Measurements from ENCODE around the gene RAB21.
A peak's percentile ranks its signal among the peaks of the same experiment; 100 is the strongest.

The RAB21 gene

DNA sequence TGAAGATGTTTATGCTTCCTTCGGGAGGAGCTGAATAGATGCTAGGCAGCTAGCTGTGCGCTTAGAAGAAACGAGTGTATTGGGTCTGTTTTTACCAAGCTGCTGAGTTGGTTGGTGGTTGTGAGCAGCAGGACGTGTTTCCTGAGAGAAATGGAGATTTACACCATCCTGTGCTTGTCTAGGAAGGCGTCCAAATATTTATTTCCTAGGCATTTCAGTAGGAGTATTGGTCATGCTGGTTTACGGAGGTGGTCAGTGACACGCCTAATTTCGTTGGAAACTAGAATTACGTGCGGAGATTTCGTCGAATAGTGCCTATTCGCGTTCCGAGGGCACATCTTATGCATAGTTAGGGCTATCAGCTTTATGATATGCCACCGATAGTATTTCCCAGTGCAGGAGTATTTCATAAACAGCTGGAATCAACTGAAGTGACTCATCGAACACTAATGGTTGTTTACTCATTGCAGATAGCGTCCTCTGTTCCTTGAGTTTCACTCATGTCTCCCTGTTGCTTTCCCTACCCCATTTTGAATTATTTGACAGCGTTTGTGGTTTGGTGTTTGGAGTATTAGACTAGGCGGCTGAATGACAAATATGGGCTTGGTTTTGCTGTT lies 85.7 kb downstream of the RAB21 start:
- in situ Hi-C loops (cut with HindIII; ENCODE audit: low sequenced_read_pairs) = no loop called here
- TF ChIP-seq, protein P1, sequence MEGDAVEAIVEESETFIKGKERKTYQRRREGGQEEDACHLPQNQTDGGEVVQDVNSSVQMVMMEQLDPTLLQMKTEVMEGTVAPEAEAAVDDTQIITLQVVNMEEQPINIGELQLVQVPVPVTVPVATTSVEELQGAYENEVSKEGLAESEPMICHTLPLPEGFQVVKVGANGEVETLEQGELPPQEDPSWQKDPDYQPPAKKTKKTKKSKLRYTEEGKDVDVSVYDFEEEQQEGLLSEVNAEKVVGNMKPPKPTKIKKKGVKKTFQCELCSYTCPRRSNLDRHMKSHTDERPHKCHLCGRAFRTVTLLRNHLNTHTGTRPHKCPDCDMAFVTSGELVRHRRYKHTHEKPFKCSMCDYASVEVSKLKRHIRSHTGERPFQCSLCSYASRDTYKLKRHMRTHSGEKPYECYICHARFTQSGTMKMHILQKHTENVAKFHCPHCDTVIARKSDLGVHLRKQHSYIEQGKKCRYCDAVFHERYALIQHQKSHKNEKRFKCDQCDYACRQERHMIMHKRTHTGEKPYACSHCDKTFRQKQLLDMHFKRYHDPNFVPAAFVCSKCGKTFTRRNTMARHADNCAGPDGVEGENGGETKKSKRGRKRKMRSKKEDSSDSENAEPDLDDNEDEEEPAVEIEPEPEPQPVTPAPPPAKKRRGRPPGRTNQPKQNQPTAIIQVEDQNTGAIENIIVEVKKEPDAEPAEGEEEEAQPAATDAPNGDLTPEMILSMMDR (IDR thresholded peaks at IDR 0.05; ENCODE audit: low read depth, low read length) = no peak
- DNase-seq (ENCODE audit: low read depth, low spot score) = peak; percentile 72
- H3K4me3 ChIP-seq (ENCODE audit: low read depth, low read length) = peak overlapping the region; percentile 73

DNA sequence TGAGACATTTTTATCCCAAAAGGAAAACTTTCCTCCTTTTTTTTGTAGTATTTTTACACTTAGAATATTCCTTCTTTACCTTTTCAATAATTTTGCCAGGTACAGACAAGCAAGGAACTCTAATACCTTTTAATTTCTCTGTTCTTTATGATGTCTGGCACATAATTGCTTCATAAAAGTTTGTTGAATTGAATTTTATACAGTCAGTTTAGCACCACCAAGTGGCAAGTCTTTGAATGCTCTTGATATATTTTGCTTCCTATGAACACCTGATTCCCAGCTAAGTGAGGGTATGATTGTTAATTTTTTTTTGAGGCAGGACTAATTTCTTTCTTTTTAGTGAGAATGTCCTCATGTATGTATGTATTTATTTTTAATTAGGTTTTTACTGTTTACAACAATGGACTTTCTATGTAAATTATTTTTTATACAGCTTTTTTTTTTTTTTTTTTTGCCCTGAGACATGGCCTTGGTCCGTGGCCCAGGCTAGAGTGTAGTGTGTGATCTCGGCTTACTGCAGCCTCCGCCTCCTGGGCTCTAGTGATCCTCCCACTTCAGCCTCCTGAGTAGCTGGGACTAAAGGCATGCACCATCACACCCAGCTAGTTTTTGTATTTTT lies 91.8 kb downstream of the RAB21 start:
- no peak overlapping the region for H3K4me3 ChIP-seq (ENCODE audit: low read depth, low read length)
- TF ChIP-seq, protein P1 (IDR thresholded peaks at IDR 0.05; ENCODE audit: low read depth, low read length) = peak; percentile 56
- in situ Hi-C loops (cut with HindIII; ENCODE audit: low sequenced_read_pairs) = no loop called here
- peak; percentile 52 for DNase-seq (ENCODE audit: low read depth, low spot score)

DNA sequence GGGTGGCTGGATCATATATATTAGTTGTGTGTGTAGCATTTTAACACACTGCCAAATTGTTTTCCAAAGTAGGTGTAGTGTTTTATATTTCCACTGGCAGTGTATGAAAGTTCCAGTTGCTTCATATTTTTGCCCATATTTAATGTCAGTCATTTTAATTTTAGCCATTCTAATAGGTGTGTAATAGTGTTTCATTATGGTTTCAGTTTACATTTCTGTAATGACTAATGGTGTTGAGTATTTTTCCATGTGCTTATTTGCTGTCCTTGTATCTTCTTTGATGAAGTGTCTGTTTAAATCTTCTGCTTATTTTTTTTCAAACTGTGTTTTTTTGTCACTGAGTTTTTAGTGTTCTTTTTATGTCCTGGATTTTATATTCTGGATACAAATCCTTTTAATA lies 93.5 kb downstream of the RAB21 start:
- no peak for DNase-seq (ENCODE audit: low read depth, low spot score)
- TF ChIP-seq, protein P1 (IDR thresholded peaks at IDR 0.05; ENCODE audit: low read depth, low read length) = no peak
- no peak overlapping the region for H3K4me3 ChIP-seq (ENCODE audit: low read depth, low read length)
- in situ Hi-C loops (cut with HindIII; ENCODE audit: low sequenced_read_pairs) = no loop called here

DNA sequence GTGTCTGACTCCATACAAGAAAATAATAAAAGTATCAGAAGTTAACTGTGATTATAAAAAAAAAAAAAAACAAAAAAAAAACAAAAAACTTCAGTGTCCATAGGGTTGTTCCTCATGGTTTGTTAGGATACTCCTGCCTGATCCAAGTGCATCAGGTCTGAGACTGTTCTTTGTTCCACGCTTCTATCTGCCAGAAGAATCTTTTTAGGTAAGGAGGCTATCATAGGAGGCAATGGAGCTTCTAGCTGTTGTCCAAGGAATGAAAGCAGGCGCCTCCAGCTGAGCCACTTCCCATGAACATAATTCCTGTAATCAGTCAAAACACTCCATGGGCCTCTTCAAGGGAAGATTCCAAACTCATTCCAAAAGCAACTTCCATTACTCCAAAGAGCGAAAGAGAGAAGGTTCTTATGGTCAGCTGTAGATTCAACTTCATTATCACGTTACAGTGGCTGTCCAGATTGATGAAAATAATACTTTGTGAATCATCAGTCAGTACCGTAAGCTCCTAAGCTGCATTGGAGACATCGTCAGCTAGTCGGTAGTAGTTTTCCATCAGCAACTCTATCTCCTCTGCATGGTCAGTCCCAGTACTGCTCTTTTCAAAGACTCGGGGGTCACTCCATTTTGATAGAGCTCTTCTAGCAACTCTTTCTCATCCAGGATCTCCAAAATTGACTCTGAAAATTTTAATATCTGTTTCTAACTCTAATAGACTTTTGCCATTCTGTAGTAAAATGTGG lies 94.6 kb downstream of the RAB21 start:
- DNase-seq (ENCODE audit: low read depth, low spot score) = no peak
- H3K4me3 ChIP-seq (ENCODE audit: low read depth, low read length) = no peak overlapping the region
- in situ Hi-C loops (cut with HindIII; ENCODE audit: low sequenced_read_pairs) = no loop called here
- TF ChIP-seq, protein P1 (IDR thresholded peaks at IDR 0.05; ENCODE audit: low read depth, low read length) = no peak

Data from astrocyte of the spinal cord (primary cell).